H1 (cell line): Measurements from ENCODE around the gene LDAH. TPM values are rescaled to one million over a fixed set of nuclear protein-coding genes. Genes with fewer than 3 reads are reported as not detected.

Experiments
- CTCF ChIA-PET: fragments of 300-600 bp; sonication (Branson Sonifier 250); formaldehyde crosslinking; loops from one replicate; lab custom pipeline; 2021; ENCODE audit not compliant: partially characterized antibody; lab: Charles Lee
- POLR2A ChIA-PET: fragments of 300-600 bp; sonication (Branson Sonifier 250); formaldehyde crosslinking; loops from one replicate; lab custom pipeline; 2021; ENCODE audit warnings: inconsistent platforms; ENCODE audit not compliant: partially characterized antibody; lab: Charles Lee
- DNase-seq, 2 experiments: peaks; one replicate each; pipeline versions ENCODE4 v3.0.0 to v3.0.0-alpha.2; 2010 to 2022; ENCODE audit warnings: low spot score in 2 of 2, low read depth in 1 of 2, mixed read lengths in 1 of 2
- FAIRE-seq: peaks from 2 replicates; lab custom pipeline; 2011; peaks lifted over from hg19 to GRCh38; lab: Jason Lieb, UNC
- H2AFZ ChIP-seq: 2 replicates; pipeline ENCODE4 v1.8.1; 2012; ENCODE audit warnings: low read length, inconsistent platforms
- H2AK5ac ChIP-seq: 2 replicates; pipeline ENCODE4 v1.6.1; 2013; ENCODE audit warnings: low read depth, low read length
- H2BK120ac ChIP-seq: replicated peaks from 2 replicates; pipeline ENCODE3; 2013; ENCODE audit warnings: low read depth, low read length, inconsistent platforms
- H2BK12ac ChIP-seq: 2 replicates; pipeline ENCODE4 v1.6.1; 2013; ENCODE audit warnings: low read depth, low read length
- H2BK15ac ChIP-seq: 2 replicates; pipeline ENCODE4 v1.6.1; 2013; ENCODE audit warnings: low read length
- H2BK20ac ChIP-seq: 2 replicates; pipeline ENCODE4 v1.6.1; 2013; ENCODE audit warnings: low read length
- H2BK5ac ChIP-seq: 2 replicates; pipeline ENCODE4 v1.6.1; 2013; ENCODE audit warnings: low read depth, low read length
- H3K14ac ChIP-seq: 2 replicates; pipeline ENCODE4 v1.6.1; 2013; ENCODE audit warnings: inconsistent platforms; ENCODE audit not compliant: insufficient read length
- H3K18ac ChIP-seq: 2 replicates; pipeline ENCODE4 v1.6.1; 2013; ENCODE audit warnings: low read length; ENCODE audit errors: extremely low read depth
- H3K23ac ChIP-seq: 2 replicates; pipeline ENCODE4 v1.6.1; 2013; ENCODE audit warnings: inconsistent platforms; ENCODE audit not compliant: insufficient read length
- H3K23me2 ChIP-seq: 2 replicates; pipeline ENCODE4 v1.6.1; 2013; ENCODE audit warnings: low read depth, low read length
- H3K27ac ChIP-seq: 2 replicates; pipeline ENCODE4 v1.6.1; 2011; ENCODE audit warnings: low read depth, low read length, inconsistent platforms
- H3K27me3 ChIP-seq, 4 experiments: replicated peaks in 1 of 4; 1 replicate in 1 of 4; 2 replicates in 3 of 4; pipeline versions ENCODE4 v1.6.1 to v1.8.1; 2011 to 2013; ENCODE audit warnings: low read length in 3 of 4, mild to moderate bottlenecking in 3 of 4, inconsistent platforms in 2 of 4, mixed read lengths in 2 of 4, moderate library complexity in 1 of 4; ENCODE audit not compliant: control insufficient read depth in 3 of 4, insufficient read depth in 3 of 4; ENCODE audit errors: extremely low read depth in 1 of 4
- H3K36me3 ChIP-seq, 4 experiments: 2 replicates each; pipeline versions ENCODE4 v1.6.1 to v1.8.1; 2011 to 2013; ENCODE audit warnings: mild to moderate bottlenecking in 4 of 4, low read length in 3 of 4, moderate library complexity in 2 of 4, control low read depth in 1 of 4, inconsistent platforms in 1 of 4; ENCODE audit not compliant: insufficient read depth in 4 of 4, control insufficient read depth in 2 of 4
- H3K4ac ChIP-seq: replicated peaks from 2 replicates; pipeline ENCODE3; 2013; ENCODE audit warnings: low read length, low read depth, mixed read lengths, inconsistent platforms; ENCODE audit not compliant: insufficient read length
- H3K4me1 ChIP-seq, 4 experiments: replicated peaks in 1 of 4; 1 replicate in 1 of 4; 2 replicates in 3 of 4; pipeline versions ENCODE4 v1.6.1 to v1.8.1; 2011 to 2013; ENCODE audit warnings: low read length in 3 of 4, inconsistent platforms in 2 of 4, mixed read lengths in 1 of 4; ENCODE audit not compliant: insufficient read depth in 4 of 4, control insufficient read depth in 3 of 4
- H3K4me2 ChIP-seq, 2 experiments: 2 replicates each; pipeline versions ENCODE4 v1.6.1 to v1.8.1; 2011 to 2013; ENCODE audit warnings: low read depth in 2 of 2, low read length in 2 of 2, control low read depth in 1 of 2, inconsistent platforms in 1 of 2, mild to moderate bottlenecking in 1 of 2; ENCODE audit not compliant: insufficient read depth in 1 of 2
- H3K4me3 ChIP-seq, 4 experiments: fragments of 200-600, 300-600 bp in 1 of 4; sonication (generic), shearing (Covaris generic), sonication (Bioruptor Twin) in 1 of 4; 2 replicates each; pipeline versions ENCODE4 v1.5.1 to v1.8.1; 2011 to 2016; ENCODE audit warnings: low read length in 4 of 4, low read depth in 3 of 4, control low read depth in 2 of 4, inconsistent platforms in 2 of 4, mild to moderate bottlenecking in 2 of 4, mixed read lengths in 1 of 4, moderate library complexity in 1 of 4; ENCODE audit not compliant: insufficient read depth in 2 of 4; ENCODE audit errors: extremely low read depth in 1 of 4
- H3K56ac ChIP-seq: replicated peaks from 2 replicates; pipeline ENCODE3; 2013; ENCODE audit warnings: low read depth, mild to moderate bottlenecking, mixed read lengths, low read length, inconsistent platforms; ENCODE audit not compliant: insufficient read length
- H3K79me1 ChIP-seq: 2 replicates; pipeline ENCODE4 v1.6.1; 2013; ENCODE audit warnings: low read depth, low read length, control low read depth
- H3K79me2 ChIP-seq, 2 experiments: 2 replicates each; pipeline versions ENCODE4 v1.6.1 to v1.8.1; 2012 to 2013; ENCODE audit warnings: low read length in 2 of 2, mild to moderate bottlenecking in 2 of 2, inconsistent platforms in 1 of 2; ENCODE audit not compliant: insufficient read depth in 2 of 2, control insufficient read depth in 1 of 2
- H3K9ac ChIP-seq, 4 experiments: replicated peaks in 1 of 4; 1 replicate in 1 of 4; 2 replicates in 3 of 4; pipeline versions ENCODE4 v1.6.1 to v1.8.1; 2011 to 2013; ENCODE audit warnings: low read depth in 3 of 4, low read length in 3 of 4, control low read depth in 2 of 4, mild to moderate bottlenecking in 2 of 4, moderate library complexity in 2 of 4, inconsistent platforms in 1 of 4; ENCODE audit errors: extremely low read depth in 1 of 4
- H3K9me3 ChIP-seq, 2 experiments: 2 replicates each; pipeline versions ENCODE4 v1.6.1 to v1.8.1; 2012 to 2013; ENCODE audit warnings: mild to moderate bottlenecking in 2 of 2, moderate library complexity in 2 of 2, control low read depth in 1 of 2, inconsistent platforms in 1 of 2, low read depth in 1 of 2, low read length in 1 of 2, mixed read lengths in 1 of 2; ENCODE audit not compliant: insufficient read depth in 2 of 2
- H4K20me1 ChIP-seq, 2 experiments: replicated peaks in 1 of 2; 2 replicates each; pipeline versions ENCODE3 to v1.8.1; 2011 to 2013; ENCODE audit warnings: inconsistent platforms in 2 of 2, low read length in 2 of 2, mild to moderate bottlenecking in 1 of 2; ENCODE audit not compliant: insufficient read depth in 2 of 2, control insufficient read depth in 1 of 2
- H4K5ac ChIP-seq: 2 replicates; pipeline ENCODE4 v1.6.1; 2013; ENCODE audit warnings: low read length, low read depth, mixed read lengths, inconsistent platforms; ENCODE audit not compliant: insufficient read length
- H4K8ac ChIP-seq: 2 replicates; pipeline ENCODE4 v1.8.0; 2013; ENCODE audit warnings: mild to moderate bottlenecking, moderate library complexity, low read length, inconsistent platforms; ENCODE audit not compliant: insufficient read depth; ENCODE audit errors: extremely low read depth
- H4K91ac ChIP-seq: replicated peaks from 2 replicates; pipeline ENCODE3; 2013; ENCODE audit warnings: low read length, mixed read lengths, inconsistent platforms; ENCODE audit not compliant: insufficient read length
- BCL11A ChIP-seq, 2 experiments: IDR thresholded peaks; one replicate each; pipeline ENCODE4 v1.6.1; 2011; ENCODE audit warnings: low read depth in 2 of 2, low read length in 2 of 2, mild to moderate bottlenecking in 2 of 2
- CBX8 ChIP-seq: fragments of 300-800, 300-1000 bp; sonication (generic); IDR thresholded peaks from 2 replicates; pipeline ENCODE4 v1.7.1; 2016; ENCODE audit warnings: low read depth, low read length, borderline replicate concordance
- CREB1 ChIP-seq: IDR thresholded peaks from 2 replicates; pipeline ENCODE4 v1.6.1; 2012; ENCODE audit warnings: inconsistent platforms
- EP300 ChIP-seq, 2 experiments: IDR thresholded peaks; 1 replicate in 1 of 2; 2 replicates in 1 of 2; pipeline ENCODE4 v1.6.1; 2011 to 2012; ENCODE audit warnings: low read depth in 2 of 2, low read length in 2 of 2, mild to moderate bottlenecking in 2 of 2, borderline replicate concordance in 1 of 2, inconsistent platforms in 1 of 2, moderate library complexity in 1 of 2
- EZH2 ChIP-seq: fragments of 200-600 bp; sonication (generic); IDR thresholded peaks from 2 replicates; pipeline ENCODE4 v1.7.1; 2012; ENCODE audit warnings: low read depth, mild to moderate bottlenecking, moderate library complexity, low read length, inconsistent platforms; ENCODE audit not compliant: severe bottlenecking
- KDM5A ChIP-seq: fragments of 200-600 bp; IDR thresholded peaks from 2 replicates; pipeline ENCODE4 v1.7.1; 2012; ENCODE audit warnings: mild to moderate bottlenecking, low read length, inconsistent platforms, mixed read lengths
- NANOG ChIP-seq: IDR thresholded peaks from 2 replicates; pipeline ENCODE4 v1.6.1; 2011; ENCODE audit warnings: low read length, low read depth, mild to moderate bottlenecking, inconsistent platforms; ENCODE audit not compliant: insufficient read depth, poor library complexity, severe bottlenecking
- POLR2A ChIP-seq, 2 experiments: IDR thresholded peaks; 1 replicate in 1 of 2; 2 replicates in 1 of 2; pipeline ENCODE4 v1.6.1; 2011; ENCODE audit warnings: low read depth in 2 of 2, low read length in 2 of 2, mild to moderate bottlenecking in 2 of 2; ENCODE audit errors: control extremely low read depth in 1 of 2
- POU5F1 ChIP-seq: IDR thresholded peaks from 2 replicates; pipeline ENCODE4 v1.6.1; 2011; ENCODE audit warnings: low read depth, mild to moderate bottlenecking, low read length, moderate library complexity
- SAP30 ChIP-seq: fragments of 300-600 bp; sonication (generic); IDR thresholded peaks from 2 replicates; pipeline ENCODE4 v1.7.1; 2012; ENCODE audit warnings: low read length, moderate library complexity, mild to moderate bottlenecking, inconsistent platforms; ENCODE audit not compliant: insufficient read depth, insufficient replicate concordance
- SP1 ChIP-seq: IDR thresholded peaks from 2 replicates; pipeline ENCODE4 v1.6.1; 2011; ENCODE audit warnings: low read depth, low read length
- TEAD4 ChIP-seq: IDR thresholded peaks from 2 replicates; pipeline ENCODE4 v1.6.1; 2012; ENCODE audit warnings: low read depth, low read length, inconsistent platforms, mixed read lengths
- WGBS, 2 experiments: shearing (Covaris generic) in 1 of 2; methylation state at CpG; one replicate each; pipeline versions ENCODE4 v1.1.6 to v1.1.7; 2013 to 2015; ENCODE audit warnings: low lambda C conversion rate in 2 of 2, mixed read lengths in 2 of 2, inconsistent platforms in 1 of 2, low coverage in 1 of 2, missing lambda C conversion rate in 1 of 2; ENCODE audit not compliant: insufficient replicate concordance in 2 of 2, insufficient coverage in 1 of 2, insufficient read length in 1 of 2; ENCODE audit errors: extremely low coverage in 1 of 2, missing lambda C conversion rate in 1 of 2; 5-methylcytosine and 5-hydroxymethylcytosine counted together
- polyA plus RNA-seq, 7 experiments: library from polyadenylated mRNA; depleted of rRNA in 3 of 7; stranded (reverse) in 5 of 7; unstranded in 2 of 7; fragments of >200 nt in 5 of 7; fragments of 200-250 nt in 2 of 7; gene quantifications; 1 replicate in 5 of 7; 2 replicates in 1 of 7; 4 replicates in 1 of 7; pipeline versions ENCODE4 v1.2.1 to v1.2.3, GENCODE V29; 2011 to 2013; ENCODE audit warnings: missing spikeins in 2 of 7, mixed read lengths in 2 of 7
- total RNA-seq: library from RNA; stranded (reverse); fragmentation: NEBNext Ultra II Directional; extraction: Animal tissue kit (Norgen Biotek cat#: 25700); gene quantifications from 2 replicates; pipeline ENCODE4 v1.2.1, GENCODE V29; 2021
- TF ChIP-seq, protein P1 (sequence below): IDR thresholded peaks from 2 replicates; pipeline ENCODE4 v1.6.1; 2012; ENCODE audit warnings: inconsistent platforms

LDAH gene
- total and polyA plus RNA-seq, 2 of the 8 experiments (the other 6 are each of a cell fraction or from before 2014, with no cell fraction given) = 10.9 to 26.3 TPM

DNA sequence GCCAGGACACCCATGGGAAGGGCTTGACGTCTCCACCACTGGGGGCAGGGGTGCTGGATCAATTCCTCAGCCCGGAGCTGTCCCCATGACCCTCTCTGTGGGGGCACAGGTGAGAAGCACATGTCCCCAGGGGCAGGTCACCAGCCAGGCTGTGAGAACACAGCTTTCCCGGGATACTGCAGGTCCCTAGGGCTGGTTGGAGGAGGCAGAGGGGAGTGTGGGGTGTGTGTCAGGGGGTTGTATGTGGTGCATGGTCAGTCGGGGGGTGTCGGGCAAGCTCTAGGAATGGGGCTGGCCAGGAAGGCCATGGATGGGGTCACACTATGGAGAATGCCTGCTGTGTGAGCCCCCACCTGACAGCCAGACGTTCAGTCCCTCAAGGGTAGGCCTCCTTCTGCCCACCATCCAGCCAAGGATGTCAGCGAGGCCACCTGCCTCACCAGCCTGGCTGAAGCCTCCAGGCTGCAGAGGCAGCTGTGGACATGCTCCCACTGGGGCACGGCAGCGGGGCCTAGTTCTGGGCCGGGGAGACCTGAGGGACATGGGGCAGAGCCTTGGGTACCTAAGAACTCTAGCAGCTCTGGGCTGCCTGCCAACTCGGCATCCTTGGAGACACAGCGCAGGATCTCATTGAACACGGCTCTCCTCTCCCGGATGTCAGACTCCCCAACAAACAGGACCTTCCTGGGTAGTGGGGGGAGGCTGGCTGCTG, 182.3 kb downstream of the LDAH start:
- WGBS, 2 experiments = 86% methylated on average over 13 of the region's 14 CpGs; no CpG with 5 or more reads in 1 of the 2 experiments
- Histone ChIP-seq H3K36me3 (no peaks in the 10 kb centered on the region), H2AFZ (no peak overlapping the region), H3K23me2 (no peaks in the 10 kb centered on the region), H3K79me2 (no peaks in the 10 kb centered on the region), H3K56ac (no peak overlapping the region), H3K27ac (no peak overlapping the region), H3K14ac (no peak overlapping the region), H3K79me1 (no peaks in the 10 kb centered on the region; the same call in 1 of the 2 replicates), H3K4ac (no peak overlapping the region), H3K27me3 (no peaks in the 10 kb centered on the region), H3K18ac (no peak overlapping the region), H2BK15ac (no peak overlapping the region), H3K4me3 (no peak overlapping the region), H2BK120ac (no peak overlapping the region), H2BK12ac (no peak overlapping the region), H2AK5ac (no peak overlapping the region), H3K9ac (no peak overlapping the region; a peak in 1 of 7 replicates), H3K9me3 (no peaks in the 10 kb centered on the region), H3K23ac (no peak overlapping the region), H3K4me1 (no peaks in the 10 kb centered on the region), H4K5ac (no peak overlapping the region), H4K8ac (no peak overlapping the region; the same call in 1 of the 2 replicates), H3K4me2 (no peak overlapping the region), H4K20me1 (peaks cover 0 to 3% of the 10 kb centered on the region in 2 experiments), H2BK20ac (no peak overlapping the region), H2BK5ac (no peak overlapping the region), H4K91ac (no peak overlapping the region)
- ChIA-PET CTCF (interaction anchor here (0.7 to 17.7 kb wide), 16 partner anchors 8 to 399 kb away, joined by 3 to 367 read pairs (median 4); partner anchors contain the start of gene RHOB), POLR2A (interaction anchor here (1.0 to 1.2 kb wide), 2 partner anchors 8 to 194 kb away, joined by 3 to 5 read pairs; partner anchors contain the start of gene RHOB)
- no peak for FAIRE-seq
- DNase-seq = no peak
- TF ChIP-seq CBX8 (no peak), POU5F1 (no peak), BCL11A (IDR thresholded peaks at IDR 0.05; ENCODE audit: low read depth in 2 of 2, low read length in 2 of 2) (no peak), EP300 (IDR thresholded peaks at IDR 0.05; ENCODE audit: borderline replicate concordance in 1 of 2, low read depth in 2 of 2, low read length in 2 of 2) (no peak), NANOG (no peak), POLR2A (IDR thresholded peaks at IDR 0.05; ENCODE audit: control extremely low read depth in 1 of 2, low read depth in 2 of 2, low read length in 2 of 2) (no peak), SAP30 (no peak), KDM5A (no peak), SP1 (no peak), CREB1 (no peak), EZH2 (no peak), TEAD4 (no peak)
- TF ChIP-seq, protein P1, sequence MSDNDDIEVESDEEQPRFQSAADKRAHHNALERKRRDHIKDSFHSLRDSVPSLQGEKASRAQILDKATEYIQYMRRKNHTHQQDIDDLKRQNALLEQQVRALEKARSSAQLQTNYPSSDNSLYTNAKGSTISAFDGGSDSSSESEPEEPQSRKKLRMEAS = no peak
